WTC11 (cell line): ENCODE measurements around the gene SBK3.

ENCODE experiments used
- CDX4 ChIP-seq: fragments of 250-450 bp; sonication (Bioruptor Pico); IDR thresholded peaks from 2 replicates; pipeline ENCODE4 v1.9.0; 2021; ENCODE audit warnings: moderate library complexity, mild to moderate bottlenecking, inconsistent platforms, borderline replicate concordance
- CREB1 ChIP-seq: sonication (generic); formaldehyde crosslinking; IDR thresholded peaks from 2 replicates; pipeline ENCODE4 v1.8.0; 2023; ENCODE audit warnings: mild to moderate bottlenecking, missing genetic modification reagents
- CTCF ChIP-seq: fragments of 200-600 bp; IDR thresholded peaks from 2 replicates; pipeline ENCODE4 v1.8.0; 2022; ENCODE audit warnings: antibody characterized with exemption
- GABPB1 ChIP-seq: sonication (generic); formaldehyde crosslinking; IDR thresholded peaks from 2 replicates; pipeline ENCODE4 v1.8.1; 2023; ENCODE audit warnings: mild to moderate bottlenecking, missing genetic modification reagents
- SOX15 ChIP-seq: fragments of 250-450 bp; sonication (Bioruptor Pico); IDR thresholded peaks from 2 replicates; pipeline ENCODE4 v1.9.0; 2021; ENCODE audit warnings: mild to moderate bottlenecking

- no peak for TF ChIP-seq GABPB1 (CRISPR knock-in tag)
- no peak for TF ChIP-seq CDX4 (CRISPR knock-in tag)
- TF ChIP-seq CTCF = no peak
- TF ChIP-seq CREB1 = no peak
- TF ChIP-seq SOX15 (CRISPR knock-in tag) = no peak
Observed at GRCh38 chr19:55526216-55527196, 18.8 kb downstream of the SBK3 start.
